IMR-90 (cell line): ENCODE measurements around the gene PAQR5. TPM values are rescaled to one million over a fixed set of nuclear protein-coding genes. Genes with fewer than 3 reads are reported as not detected.

Experiments used
- ATAC-seq: fragments of 200-7000 bp; cut with Tn5 transposase; 2 replicates; pipeline ENCODE4 v1.9.1; 2020; ENCODE audit warnings: low read depth, mild to moderate bottlenecking, moderate library complexity
- BruUV-seq: library from RNA; stranded (reverse); fragments of 400-500 nt; replicated peaks from 2 replicates; lab custom pipeline; 2021; lab: Mats Ljungman, UMichigan
- CTCF ChIA-PET: fragments of 300-600 bp; formaldehyde crosslinking; extraction: SDS; loops from one replicate; lab custom pipeline; 2021; ENCODE audit warnings: antibody characterized with exemption; lab: Yijun Ruan, JAX
- POLR2A ChIA-PET: fragments of 300-600 bp; sonication (Branson Sonifier 250); formaldehyde crosslinking; loops from one replicate; lab custom pipeline; 2022; ENCODE audit warnings: antibody characterized with exemption; ENCODE audit not compliant: unreplicated experiment; lab: Charles Lee
- DNase-seq: peaks from one replicate; pipeline ENCODE4 v3.0.0; 2013
- H2AFZ ChIP-seq: replicated peaks from 2 replicates; pipeline ENCODE3; 2013; ENCODE audit warnings: low read length, mild to moderate bottlenecking; ENCODE audit not compliant: poor library complexity
- H2AK5ac ChIP-seq: 2 replicates; pipeline ENCODE4 v1.6.1; 2013; ENCODE audit warnings: low read depth, low read length, inconsistent platforms
- H2AK9ac ChIP-seq: replicated peaks from 2 replicates; pipeline ENCODE3; 2013; ENCODE audit warnings: mild to moderate bottlenecking, low read depth, low read length, moderate library complexity; ENCODE audit not compliant: poor library complexity
- H2BK120ac ChIP-seq: 2 replicates; pipeline ENCODE4 v1.6.1; 2013; ENCODE audit warnings: low read depth, low read length, inconsistent platforms
- H2BK15ac ChIP-seq: 3 replicates; pipeline ENCODE4 v1.6.1; 2013; ENCODE audit warnings: low read depth, low read length, inconsistent platforms
- H2BK20ac ChIP-seq: 2 replicates; pipeline ENCODE4 v1.6.1; 2013; ENCODE audit warnings: low read depth, mild to moderate bottlenecking, inconsistent platforms, low read length, moderate library complexity
- H2BK5ac ChIP-seq: 2 replicates; pipeline ENCODE4 v1.6.1; 2013; ENCODE audit warnings: mild to moderate bottlenecking, low read depth, low read length, inconsistent platforms; ENCODE audit not compliant: poor library complexity, severe bottlenecking
- H3K14ac ChIP-seq: replicated peaks from 2 replicates; pipeline ENCODE4 v1.6.1; 2013; ENCODE audit warnings: low read depth, low read length, inconsistent platforms
- H3K18ac ChIP-seq: 2 replicates; pipeline ENCODE4 v1.6.1; 2013; ENCODE audit warnings: low read depth, low read length, control low read depth
- H3K23ac ChIP-seq: 2 replicates; pipeline ENCODE4 v1.6.1; 2013; ENCODE audit warnings: low read depth, low read length, inconsistent platforms
- H3K27ac ChIP-seq: 2 replicates; pipeline ENCODE4 v1.5.1; 2013; ENCODE audit warnings: mild to moderate bottlenecking, control low read depth, low read length; ENCODE audit not compliant: insufficient read depth
- H3K27me3 ChIP-seq: 2 replicates; pipeline ENCODE4 v1.6.1; 2013; ENCODE audit warnings: low read length; ENCODE audit not compliant: control insufficient read depth, insufficient read depth
- H3K36me3 ChIP-seq: 2 replicates; pipeline ENCODE4 v1.6.1; 2013; ENCODE audit warnings: low read length, mixed read lengths; ENCODE audit not compliant: control insufficient read depth, insufficient read depth
- H3K4ac ChIP-seq: 2 replicates; pipeline ENCODE4 v1.6.1; 2013; ENCODE audit warnings: low read depth, low read length, inconsistent platforms
- H3K4me1 ChIP-seq: 2 replicates; pipeline ENCODE4 v1.6.1; 2013; ENCODE audit warnings: low read length, mixed read lengths; ENCODE audit not compliant: control insufficient read depth, insufficient read depth
- H3K4me2 ChIP-seq: 2 replicates; pipeline ENCODE4 v1.6.1; 2013; ENCODE audit warnings: low read depth, mild to moderate bottlenecking, control low read depth, low read length, moderate library complexity
- H3K4me3 ChIP-seq: 2 replicates; pipeline ENCODE4 v1.5.1; 2013; ENCODE audit warnings: low read depth, mild to moderate bottlenecking, control low read depth, low read length, moderate library complexity; ENCODE audit not compliant: insufficient read depth
- H3K56ac ChIP-seq: 2 replicates; pipeline ENCODE4 v1.6.1; 2013; ENCODE audit warnings: low read length, inconsistent platforms; ENCODE audit not compliant: insufficient read depth; ENCODE audit errors: extremely low read depth
- H3K79me1 ChIP-seq, 2 experiments: 2 replicates each; pipeline ENCODE4 v1.6.1; 2013; ENCODE audit warnings: low read length in 2 of 2, inconsistent platforms in 1 of 2, low read depth in 1 of 2
- H3K9ac ChIP-seq: 2 replicates; pipeline ENCODE4 v1.6.1; 2013; ENCODE audit warnings: low read depth, low read length, control low read depth
- H3K9me1 ChIP-seq: 2 replicates; pipeline ENCODE4 v1.6.1; 2013; ENCODE audit warnings: low read length, inconsistent platforms; ENCODE audit not compliant: insufficient read depth
- H3K9me3 ChIP-seq: 2 replicates; pipeline ENCODE4 v1.6.1; 2013; ENCODE audit warnings: low read length; ENCODE audit not compliant: control insufficient read depth, insufficient read depth
- H4K20me1 ChIP-seq: 2 replicates; pipeline ENCODE4 v1.6.1; 2013; ENCODE audit warnings: low read length, inconsistent platforms; ENCODE audit not compliant: insufficient read depth
- H4K5ac ChIP-seq: 2 replicates; pipeline ENCODE4 v1.6.1; 2013; ENCODE audit warnings: mild to moderate bottlenecking, low read depth, low read length, control low read depth
- H4K8ac ChIP-seq, 2 experiments: 2 replicates each; pipeline ENCODE4 v1.6.1; 2013; ENCODE audit warnings: low read depth in 2 of 2, low read length in 2 of 2, control low read depth in 1 of 2, inconsistent platforms in 1 of 2
- H4K91ac ChIP-seq: 2 replicates; pipeline ENCODE4 v1.6.1; 2013; ENCODE audit warnings: low read depth, low read length, inconsistent platforms; ENCODE audit not compliant: insufficient read depth
- BHLHE40 ChIP-seq: fragments of 150-350 bp; IDR thresholded peaks from 2 replicates; pipeline ENCODE4 v1.6.1; 2016; ENCODE audit warnings: mild to moderate bottlenecking, low read depth, low read length
- CEBPB ChIP-seq: IDR thresholded peaks from 2 replicates; pipeline ENCODE4 v1.6.1; 2012; ENCODE audit warnings: low read depth, low read length, improper control_type of control experiment
- CHD1 ChIP-seq: IDR thresholded peaks from 2 replicates; pipeline ENCODE4 v1.6.1; 2012; ENCODE audit warnings: low read depth, low read length, improper control_type of control experiment
- FOS ChIP-seq: fragments of 150-350 bp; IDR thresholded peaks from 2 replicates; pipeline ENCODE4 v1.6.1; 2016; ENCODE audit warnings: low read depth, low read length
- MAFK ChIP-seq: IDR thresholded peaks from 2 replicates; pipeline ENCODE4 v1.6.1; 2012; ENCODE audit warnings: low read depth, low read length, improper control_type of control experiment
- MAZ ChIP-seq: IDR thresholded peaks from 2 replicates; pipeline ENCODE4 v1.6.1; 2012; ENCODE audit warnings: low read depth, mild to moderate bottlenecking, low read length, improper control_type of control experiment, moderate library complexity, borderline replicate concordance
- MXI1 ChIP-seq: IDR thresholded peaks from 2 replicates; pipeline ENCODE4 v1.6.1; 2012; ENCODE audit warnings: low read depth, mild to moderate bottlenecking, low read length, moderate library complexity, borderline replicate concordance
- NFE2L2 ChIP-seq: fragments of 150-350 bp; IDR thresholded peaks from 2 replicates; pipeline ENCODE4 v1.6.1; 2016; ENCODE audit warnings: low read depth, mild to moderate bottlenecking, low read length
- POLR2A ChIP-seq: IDR thresholded peaks from 2 replicates; pipeline ENCODE4 v1.6.1; 2012; ENCODE audit warnings: mild to moderate bottlenecking, low read depth, low read length
- RCOR1 ChIP-seq: IDR thresholded peaks from 2 replicates; pipeline ENCODE4 v1.6.1; 2012; ENCODE audit warnings: mild to moderate bottlenecking, low read length, improper control_type of control experiment; ENCODE audit not compliant: insufficient replicate concordance
- RFX5 ChIP-seq: IDR thresholded peaks from 2 replicates; pipeline ENCODE4 v1.8.0; 2012; ENCODE audit warnings: low read depth, mild to moderate bottlenecking, low read length, moderate library complexity
- SMC3 ChIP-seq: fragments of 150-350 bp; IDR thresholded peaks from 2 replicates; pipeline ENCODE4 v1.6.1; 2016; ENCODE audit warnings: low read depth, mild to moderate bottlenecking, antibody characterized with exemption, low read length, moderate library complexity
- WGBS, 2 experiments: methylation state at CpG; one replicate each; pipeline versions ENCODE4 v1.1.5 to v1.1.7; 2013; ENCODE audit warnings: missing lambda C conversion rate in 2 of 2; ENCODE audit not compliant: insufficient read length in 1 of 2; ENCODE audit errors: extremely low coverage in 2 of 2; 5-methylcytosine and 5-hydroxymethylcytosine counted together
- dilution Hi-C: fragments of 300-500 bp; cut with HindIII; formaldehyde crosslinking; loops from one replicate; pipeline ENCODE4 v1.14.3; 2018; ENCODE audit warnings: low sequenced_read_pairs; ENCODE audit not compliant: unreplicated experiment
- in situ Hi-C: fragments of 300-500 bp; cut with MboI; formaldehyde crosslinking; loops from 3 replicates; pipeline ENCODE4 v1.14.3; 2019; ENCODE audit warnings: low sequenced_read_pairs, inconsistent platforms, mixed read lengths
- intact Hi-C: fragments of 100-400 bp; cut with micrococcal nuclease; formaldehyde crosslinking; loops from 2 replicates; pipeline ENCODE4 v1.10.0; 2022
- polyA plus RNA-seq, 3 experiments: library from polyadenylated mRNA; depleted of rRNA; stranded (reverse); fragments of >200 nt; gene quantifications; 2 replicates each; pipeline ENCODE4 v1.2.3, GENCODE V29; 2012; ENCODE audit warnings: low replicate concordance in 1 of 3
- total RNA-seq: library from RNA; depleted of rRNA; stranded (reverse); fragments of >200 nt; gene quantifications from 2 replicates; pipeline ENCODE4 v1.2.3, GENCODE V29; 2012
- TF ChIP-seq, protein P1 (sequence below): conservative IDR thresholded peaks from 2 replicates; pipeline ENCODE4 v1.5.1; 2012; ENCODE audit warnings: mild to moderate bottlenecking, low read depth, low read length, improper control_type of control experiment

Gene PAQR5
- total and polyA plus RNA-seq, 2 of the 4 experiments (the other 2 are of a cell fraction): 2.3 to 2.7 TPM

DNA sequence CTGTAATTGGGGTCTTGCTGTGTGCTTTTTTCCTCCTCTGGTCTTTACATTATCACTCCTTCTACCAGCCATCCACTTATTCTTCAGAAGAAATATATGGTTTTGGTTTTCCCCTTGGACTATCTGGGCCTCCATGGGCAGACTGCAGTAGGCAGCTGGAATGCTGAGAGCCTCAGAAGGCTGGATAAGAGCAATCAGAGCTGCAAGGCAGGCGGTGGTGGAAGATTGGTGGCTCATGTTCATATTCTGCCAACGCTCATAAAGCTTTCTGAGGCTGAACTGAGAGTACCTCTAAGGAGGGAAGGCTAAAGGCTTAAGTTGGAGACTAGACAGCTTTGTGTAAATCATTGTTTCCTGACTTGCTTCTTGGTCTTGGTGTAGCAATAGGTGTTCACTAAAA is 148.2 kb downstream of the PAQR5 start:
- no peak overlapping the region for H2BK15ac ChIP-seq
- H2AK9ac ChIP-seq: no peak overlapping the region
- no peak overlapping the region for H2AK5ac ChIP-seq
- H4K5ac ChIP-seq: no peak overlapping the region
- H3K4me1 ChIP-seq: peaks cover 2% of the 10 kb centered on the region
- no peak overlapping the region for H3K4me3 ChIP-seq
- H3K4ac ChIP-seq: no peak overlapping the region
- H2AFZ ChIP-seq: no peak overlapping the region
- no peak overlapping the region for H3K23ac ChIP-seq
- no peak overlapping the region for H3K4me2 ChIP-seq
- peaks cover 3% of the 10 kb centered on the region for H3K9me1 ChIP-seq
- BruUV-seq: no TSS peak
- ChIA-PET POLR2A (no interaction called here), CTCF (interaction anchor here (0.7 kb wide), 1 partner anchor 1537 kb away, joined by 3 read pairs; no protein-coding TSS in a partner anchor)
- DNase-seq (no peak), ATAC-seq (no peak)
- dilution Hi-C loops (no loop called here), in situ Hi-C loops (no loop called here), intact Hi-C loops (no loop called here)
- H4K8ac ChIP-seq: no peak overlapping the region
- TF ChIP-seq FOS: no peak
- TF ChIP-seq, protein P1, sequence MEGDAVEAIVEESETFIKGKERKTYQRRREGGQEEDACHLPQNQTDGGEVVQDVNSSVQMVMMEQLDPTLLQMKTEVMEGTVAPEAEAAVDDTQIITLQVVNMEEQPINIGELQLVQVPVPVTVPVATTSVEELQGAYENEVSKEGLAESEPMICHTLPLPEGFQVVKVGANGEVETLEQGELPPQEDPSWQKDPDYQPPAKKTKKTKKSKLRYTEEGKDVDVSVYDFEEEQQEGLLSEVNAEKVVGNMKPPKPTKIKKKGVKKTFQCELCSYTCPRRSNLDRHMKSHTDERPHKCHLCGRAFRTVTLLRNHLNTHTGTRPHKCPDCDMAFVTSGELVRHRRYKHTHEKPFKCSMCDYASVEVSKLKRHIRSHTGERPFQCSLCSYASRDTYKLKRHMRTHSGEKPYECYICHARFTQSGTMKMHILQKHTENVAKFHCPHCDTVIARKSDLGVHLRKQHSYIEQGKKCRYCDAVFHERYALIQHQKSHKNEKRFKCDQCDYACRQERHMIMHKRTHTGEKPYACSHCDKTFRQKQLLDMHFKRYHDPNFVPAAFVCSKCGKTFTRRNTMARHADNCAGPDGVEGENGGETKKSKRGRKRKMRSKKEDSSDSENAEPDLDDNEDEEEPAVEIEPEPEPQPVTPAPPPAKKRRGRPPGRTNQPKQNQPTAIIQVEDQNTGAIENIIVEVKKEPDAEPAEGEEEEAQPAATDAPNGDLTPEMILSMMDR: no peak
- no peak for TF ChIP-seq MAZ
- TF ChIP-seq SMC3: no peak
- no peak for TF ChIP-seq RFX5
- TF ChIP-seq MXI1: no peak
- TF ChIP-seq NFE2L2: no peak
- no peak for TF ChIP-seq CEBPB
- TF ChIP-seq MAFK: no peak
- TF ChIP-seq BHLHE40: no peak
- TF ChIP-seq CHD1: no peak
- no peak for TF ChIP-seq RCOR1
- TF ChIP-seq POLR2A: no peak
- no peak overlapping the region for H2BK120ac ChIP-seq
- H3K79me1 ChIP-seq: peaks cover 11 to 22% of the 10 kb centered on the region in 2 experiments
- WGBS, 2 experiments: 79% methylated on average over 2 of the region's 2 CpGs; no CpG with 5 or more reads in 1 of the 2 experiments
- H3K9me3 ChIP-seq: no peaks in the 10 kb centered on the region
- no peak overlapping the region for H3K14ac ChIP-seq
- H3K27me3 ChIP-seq: no peaks in the 10 kb centered on the region
- no peak overlapping the region for H2BK20ac ChIP-seq
- no peak overlapping the region for H3K9ac ChIP-seq
- no peak overlapping the region for H4K91ac ChIP-seq
- no peak overlapping the region for H3K27ac ChIP-seq
- H3K36me3 ChIP-seq: peaks cover 4% of the 10 kb centered on the region; the same call in 1 of the 2 replicates
- H4K20me1 ChIP-seq: no peaks in the 10 kb centered on the region
- H2BK5ac ChIP-seq: no peak overlapping the region
- no peak overlapping the region for H3K18ac ChIP-seq
- no peak overlapping the region for H3K56ac ChIP-seq
